HCT116 (cell line): ENCODE results near the gene FHIT. TPM values are rescaled to one million over a fixed set of nuclear protein-coding genes. Genes with fewer than 3 reads are reported as not detected.

ENCODE experiments used
- ATAC-seq: fragments of 200-7000 bp; cut with Tn5 transposase; 2 replicates; pipeline ENCODE4 v1.9.1; 2020; ENCODE audit warnings: mild to moderate bottlenecking, moderate library complexity
- BruUV-seq: library from RNA; stranded (reverse); fragments of 400-500 nt; replicated peaks from 2 replicates; lab custom pipeline; 2021; lab: Mats Ljungman, UMichigan
- CTCF ChIA-PET: fragments of 300-600 bp; sonication (Branson Sonifier 250); formaldehyde crosslinking; loops from one replicate; lab custom pipeline; 2021; ENCODE audit warnings: antibody characterized with exemption; lab: Charles Lee
- POLR2A ChIA-PET: fragments of 300-600, 350-600 bp; sonication (Branson Sonifier 250); formaldehyde crosslinking; loops from one replicate; lab custom pipeline; 2021; ENCODE audit warnings: antibody characterized with exemption; lab: Charles Lee
- RAD21 ChIA-PET, 2 experiments: fragments of 300-600 bp; sonication (Branson Sonifier 250); formaldehyde crosslinking; loops; one replicate each; lab custom pipeline; 2023; ENCODE audit warnings: low total read pairs in 2 of 2; ENCODE audit not compliant: uncharacterized antibody in 2 of 2, unreplicated experiment in 2 of 2, low non-redundant PET in 1 of 2; lab: Charles Lee
- DNase-seq: peaks from one replicate; pipeline ENCODE4 v3.0.0-alpha.2; 2010; ENCODE audit warnings: low read depth, low spot score
- H2AFZ ChIP-seq: fragments of 200-600 bp; shearing (Covaris generic), sonication (generic); 2 replicates; pipeline ENCODE4 v1.6.1; 2017; ENCODE audit warnings: low read depth, mixed run types, mixed read lengths, antibody characterized with exemption, low read length; ENCODE audit not compliant: poor library complexity, severe bottlenecking
- H3K27ac ChIP-seq: 2 replicates; pipeline ENCODE4 v1.5.1; 2012; ENCODE audit warnings: low read depth, low read length
- H3K27me3 ChIP-seq: fragments of 200-600 bp; sonication (generic); 2 replicates; pipeline ENCODE4 v1.6.1; 2016; ENCODE audit warnings: mixed run types, low read length, mixed read lengths; ENCODE audit not compliant: insufficient read depth
- H3K36me3 ChIP-seq, 2 experiments: fragments of 200-500 bp in 1 of 2; fragments of 200-600 bp in 1 of 2; sonication (Bioruptor generic) in 1 of 2; sonication (generic) in 1 of 2; 2 replicates each; pipeline versions ENCODE4 v1.5.1 to v1.6.1; 2014 to 2016; ENCODE audit warnings: low read length in 2 of 2, inconsistent platforms in 1 of 2, mixed read lengths in 1 of 2, mixed run types in 1 of 2; ENCODE audit not compliant: insufficient read depth in 2 of 2, control insufficient read depth in 1 of 2
- H3K4me1 ChIP-seq, 2 experiments: fragments of 200-600 bp in 1 of 2; sonication (generic) in 1 of 2; 2 replicates each; pipeline versions ENCODE4 v1.5.1 to v1.6.1; 2012 to 2017; ENCODE audit warnings: low read length in 2 of 2, inconsistent platforms in 1 of 2, mild to moderate bottlenecking in 1 of 2, mixed read lengths in 1 of 2, mixed run types in 1 of 2, moderate library complexity in 1 of 2; ENCODE audit not compliant: insufficient read depth in 2 of 2, control insufficient read depth in 1 of 2
- H3K4me2 ChIP-seq: fragments of 200-600 bp; sonication (generic); 2 replicates; pipeline ENCODE4 v1.6.1; 2017; ENCODE audit warnings: mixed run types, low read length, mixed read lengths
- H3K4me3 ChIP-seq, 2 experiments: fragments of 200-600 bp in 1 of 2; sonication (generic) in 1 of 2; replicated peaks in 1 of 2; 2 replicates each; pipeline ENCODE4 v1.5.1; 2011 to 2016; ENCODE audit warnings: low read length in 2 of 2, control low read depth in 1 of 2, low read depth in 1 of 2, mild to moderate bottlenecking in 1 of 2, mixed read lengths in 1 of 2, mixed run types in 1 of 2
- H3K79me2 ChIP-seq: fragments of 200-600 bp; sonication (generic); 2 replicates; pipeline ENCODE4 v1.6.1; 2017; ENCODE audit warnings: mild to moderate bottlenecking, mixed run types, low read length, moderate library complexity, mixed read lengths; ENCODE audit not compliant: insufficient read depth
- H3K9ac ChIP-seq: fragments of 200-600 bp; sonication (generic); 2 replicates; pipeline ENCODE4 v1.6.1; 2016; ENCODE audit warnings: low read length, mixed read lengths
- H3K9me2 ChIP-seq: fragments of 200-600 bp; sonication (generic), shearing (Covaris generic); 2 replicates; pipeline ENCODE4 v1.6.1; 2017; ENCODE audit warnings: mixed run types, mild to moderate bottlenecking, moderate library complexity; ENCODE audit not compliant: insufficient read depth
- H3K9me3 ChIP-seq, 2 experiments: fragments of 200-500 bp in 1 of 2; fragments of 200-600 bp in 1 of 2; sonication (Bioruptor generic) in 1 of 2; sonication (generic) in 1 of 2; 2 replicates each; pipeline ENCODE4 v1.6.1; 2014 to 2017; ENCODE audit warnings: low read length in 2 of 2, mixed read lengths in 2 of 2, inconsistent platforms in 1 of 2, low read depth in 1 of 2, mild to moderate bottlenecking in 1 of 2, mixed run types in 1 of 2, moderate library complexity in 1 of 2; ENCODE audit not compliant: control insufficient read depth in 1 of 2, insufficient read depth in 1 of 2
- H4K20me1 ChIP-seq: fragments of 200-600 bp; sonication (generic), shearing (Covaris generic); 2 replicates; pipeline ENCODE4 v1.6.1; 2017; ENCODE audit warnings: mixed run types, mild to moderate bottlenecking, moderate library complexity; ENCODE audit not compliant: insufficient read depth
- CEBPB ChIP-seq: IDR thresholded peaks from 2 replicates; pipeline ENCODE4 v1.6.1; 2012; ENCODE audit warnings: low read depth
- ELF1 ChIP-seq: IDR thresholded peaks from 2 replicates; pipeline ENCODE4 v1.6.1; 2012; ENCODE audit warnings: low read depth, borderline replicate concordance
- EZH2 ChIP-seq: fragments of 200-600 bp; sonication (generic); IDR thresholded peaks from 2 replicates; pipeline ENCODE4 v1.6.1; 2017; ENCODE audit warnings: antibody characterized with exemption, mixed run types
- EZH2phosphoT487 ChIP-seq: fragments of 200-600 bp; IDR thresholded peaks from 2 replicates; pipeline ENCODE4 v1.6.1; 2018; ENCODE audit warnings: antibody characterized with exemption, borderline replicate concordance
- POLR2A ChIP-seq: IDR thresholded peaks from 2 replicates; pipeline ENCODE4 v1.7.0; 2011; ENCODE audit warnings: borderline replicate concordance; ENCODE audit not compliant: insufficient read depth, insufficient read length; ENCODE audit errors: extremely low read depth
- RAD21 ChIP-seq: IDR thresholded peaks from 2 replicates; pipeline ENCODE4 v1.6.1; 2012; ENCODE audit warnings: low read depth, mild to moderate bottlenecking
- SIN3A ChIP-seq: IDR thresholded peaks from 2 replicates; pipeline ENCODE4 v1.6.1; 2012; ENCODE audit warnings: low read depth
- SP1 ChIP-seq: IDR thresholded peaks from 2 replicates; pipeline ENCODE4 v1.6.1; 2012; ENCODE audit warnings: low read depth
- SRF ChIP-seq: IDR thresholded peaks from 2 replicates; pipeline ENCODE4 v1.6.1; 2012; ENCODE audit warnings: low read depth
- TCF7L2 ChIP-seq: IDR thresholded peaks from 2 replicates; pipeline ENCODE4 v1.7.0; 2011; ENCODE audit warnings: borderline replicate concordance, inconsistent platforms; ENCODE audit not compliant: insufficient read depth, insufficient read length; ENCODE audit errors: extremely low read depth
- ZFX ChIP-seq: fragments of 450-650 bp; IDR thresholded peaks from 2 replicates; pipeline ENCODE4 v1.6.1; 2017
- ZNF274 ChIP-seq: fragments of 200-500 bp; sonication (Bioruptor generic); IDR thresholded peaks from 2 replicates; pipeline ENCODE4 v1.6.1; 2014; ENCODE audit warnings: mild to moderate bottlenecking, low read depth, low read length, inconsistent platforms
- intact Hi-C: fragments of 100-400 bp; cut with micrococcal nuclease; formaldehyde crosslinking; loops from 2 replicates; pipeline ENCODE4 v1.10.0; 2022
- total RNA-seq: library from RNA; stranded (reverse); gene quantifications from one replicate; pipeline ENCODE4 v1.2.1, GENCODE V29; 2021; ENCODE audit not compliant: unreplicated experiment
- TF ChIP-seq, protein P1 (sequence below): IDR thresholded peaks from 2 replicates; pipeline ENCODE4 v1.6.1; 2012
- TF ChIP-seq, protein P2 (sequence below): IDR thresholded peaks from 2 replicates; pipeline ENCODE4 v1.6.1; 2012; ENCODE audit warnings: low read depth
- TF ChIP-seq, protein P3 (sequence below): IDR thresholded peaks from 2 replicates; pipeline ENCODE4 v1.6.1; 2011; ENCODE audit warnings: mild to moderate bottlenecking, low read length, moderate library complexity; ENCODE audit not compliant: insufficient replicate concordance; ENCODE audit errors: extremely low read depth
- TF ChIP-seq, protein P4 (sequence below): IDR thresholded peaks from 2 replicates; pipeline ENCODE4 v1.6.1; 2012

The FHIT gene
- total RNA-seq, 1 experiment from 2014 or later = 20.1 TPM

DNA sequence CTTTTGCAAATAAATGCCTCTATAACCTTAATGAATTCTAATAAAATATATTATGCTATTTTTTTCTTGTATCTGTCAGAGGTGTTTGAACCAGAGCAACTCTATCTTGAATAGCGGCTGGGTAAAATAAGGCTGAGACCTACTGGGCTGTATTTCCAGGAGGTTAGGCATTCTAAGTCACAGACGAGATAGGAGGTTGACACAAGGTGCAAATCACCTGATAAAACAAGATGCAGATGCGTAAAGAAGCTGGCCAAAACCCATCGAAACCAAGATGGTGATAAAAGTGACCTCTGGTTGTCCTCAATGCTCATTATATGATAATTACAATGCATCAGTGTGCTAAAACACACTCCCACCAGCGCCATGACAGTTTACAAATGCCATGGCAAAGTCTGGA lies 990.7 kb downstream of the FHIT start:
- Histone ChIP-seq H3K79me2 (no peaks in the 10 kb centered on the region), H4K20me1 (no peaks in the 10 kb centered on the region), H3K4me3 (no peak overlapping the region), H3K27ac (no peak overlapping the region), H3K27me3 (no peaks in the 10 kb centered on the region), H3K9ac (no peak overlapping the region), H3K4me2 (no peak overlapping the region), H3K36me3 (no peaks in the 10 kb centered on the region), H3K4me1 (no peaks in the 10 kb centered on the region), H2AFZ (no peak overlapping the region), H3K9me2 (no peaks in the 10 kb centered on the region), H3K9me3 (no peaks in the 10 kb centered on the region)
- intact Hi-C loops = no loop called here
- RAD21 ChIA-PET = no interaction called here
- CTCF ChIA-PET = no interaction called here
- DNase-seq (no peak), ATAC-seq (no peak)
- POLR2A ChIA-PET = no interaction called here
- no TSS peak for BruUV-seq
- TF ChIP-seq POLR2A = no peak
- no peak for TF ChIP-seq TCF7L2
- no peak for TF ChIP-seq SP1
- TF ChIP-seq SRF = no peak
- TF ChIP-seq EZH2phosphoT487 = no peak
- no peak for TF ChIP-seq ZFX
- no peak for TF ChIP-seq ZNF274
- no peak for TF ChIP-seq CEBPB

DNA sequence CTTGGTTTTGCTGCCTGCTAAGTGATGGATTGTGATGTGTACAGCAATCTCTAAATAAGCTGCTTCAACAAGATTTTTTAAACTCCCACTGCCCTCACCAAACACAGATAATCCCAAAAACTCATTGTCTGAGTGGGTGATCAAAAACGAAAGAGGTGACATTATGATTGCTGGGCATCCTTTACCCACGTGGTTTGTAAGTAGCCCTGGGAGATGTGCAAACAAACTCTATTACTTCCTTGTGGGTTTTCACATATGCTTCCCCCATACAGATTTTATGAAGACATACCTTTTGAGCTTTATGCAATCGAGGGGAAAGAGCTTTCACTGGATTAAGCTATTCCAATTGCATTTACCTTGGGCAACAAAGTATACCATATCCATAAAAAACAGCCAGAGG lies 1000.4 kb downstream of the FHIT start:
- Histone ChIP-seq H3K9me3 (no peaks in the 10 kb centered on the region), H3K9me2 (no peaks in the 10 kb centered on the region), H3K4me1 (no peaks in the 10 kb centered on the region), H3K36me3 (no peaks in the 10 kb centered on the region), H3K27me3 (no peaks in the 10 kb centered on the region), H2AFZ (no peak overlapping the region), H3K9ac (no peak overlapping the region), H3K79me2 (no peaks in the 10 kb centered on the region), H3K4me3 (no peak overlapping the region), H4K20me1 (no peaks in the 10 kb centered on the region), H3K4me2 (no peak overlapping the region), H3K27ac (no peak overlapping the region)
- ChIA-PET CTCF (no interaction called here), RAD21 (no interaction called here), POLR2A (no interaction called here)
- DNase-seq (no peak), ATAC-seq (no peak)
- intact Hi-C loops = loop anchor here (10.0 kb wide), 1 partner anchor 694 kb away; no protein-coding TSS in a partner anchor
- no TSS peak for BruUV-seq
- TF ChIP-seq ZFX (no peak), EZH2 (no peak), ELF1 (no peak), SIN3A (no peak), RAD21 (no peak), TCF7L2 (no peak), POLR2A (no peak)
- TF ChIP-seq, protein P1, sequence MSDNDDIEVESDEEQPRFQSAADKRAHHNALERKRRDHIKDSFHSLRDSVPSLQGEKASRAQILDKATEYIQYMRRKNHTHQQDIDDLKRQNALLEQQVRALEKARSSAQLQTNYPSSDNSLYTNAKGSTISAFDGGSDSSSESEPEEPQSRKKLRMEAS = no peak
- TF ChIP-seq, protein P2, sequence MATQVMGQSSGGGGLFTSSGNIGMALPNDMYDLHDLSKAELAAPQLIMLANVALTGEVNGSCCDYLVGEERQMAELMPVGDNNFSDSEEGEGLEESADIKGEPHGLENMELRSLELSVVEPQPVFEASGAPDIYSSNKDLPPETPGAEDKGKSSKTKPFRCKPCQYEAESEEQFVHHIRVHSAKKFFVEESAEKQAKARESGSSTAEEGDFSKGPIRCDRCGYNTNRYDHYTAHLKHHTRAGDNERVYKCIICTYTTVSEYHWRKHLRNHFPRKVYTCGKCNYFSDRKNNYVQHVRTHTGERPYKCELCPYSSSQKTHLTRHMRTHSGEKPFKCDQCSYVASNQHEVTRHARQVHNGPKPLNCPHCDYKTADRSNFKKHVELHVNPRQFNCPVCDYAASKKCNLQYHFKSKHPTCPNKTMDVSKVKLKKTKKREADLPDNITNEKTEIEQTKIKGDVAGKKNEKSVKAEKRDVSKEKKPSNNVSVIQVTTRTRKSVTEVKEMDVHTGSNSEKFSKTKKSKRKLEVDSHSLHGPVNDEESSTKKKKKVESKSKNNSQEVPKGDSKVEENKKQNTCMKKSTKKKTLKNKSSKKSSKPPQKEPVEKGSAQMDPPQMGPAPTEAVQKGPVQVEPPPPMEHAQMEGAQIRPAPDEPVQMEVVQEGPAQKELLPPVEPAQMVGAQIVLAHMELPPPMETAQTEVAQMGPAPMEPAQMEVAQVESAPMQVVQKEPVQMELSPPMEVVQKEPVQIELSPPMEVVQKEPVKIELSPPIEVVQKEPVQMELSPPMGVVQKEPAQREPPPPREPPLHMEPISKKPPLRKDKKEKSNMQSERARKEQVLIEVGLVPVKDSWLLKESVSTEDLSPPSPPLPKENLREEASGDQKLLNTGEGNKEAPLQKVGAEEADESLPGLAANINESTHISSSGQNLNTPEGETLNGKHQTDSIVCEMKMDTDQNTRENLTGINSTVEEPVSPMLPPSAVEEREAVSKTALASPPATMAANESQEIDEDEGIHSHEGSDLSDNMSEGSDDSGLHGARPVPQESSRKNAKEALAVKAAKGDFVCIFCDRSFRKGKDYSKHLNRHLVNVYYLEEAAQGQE = no peak
- TF ChIP-seq, protein P3, sequence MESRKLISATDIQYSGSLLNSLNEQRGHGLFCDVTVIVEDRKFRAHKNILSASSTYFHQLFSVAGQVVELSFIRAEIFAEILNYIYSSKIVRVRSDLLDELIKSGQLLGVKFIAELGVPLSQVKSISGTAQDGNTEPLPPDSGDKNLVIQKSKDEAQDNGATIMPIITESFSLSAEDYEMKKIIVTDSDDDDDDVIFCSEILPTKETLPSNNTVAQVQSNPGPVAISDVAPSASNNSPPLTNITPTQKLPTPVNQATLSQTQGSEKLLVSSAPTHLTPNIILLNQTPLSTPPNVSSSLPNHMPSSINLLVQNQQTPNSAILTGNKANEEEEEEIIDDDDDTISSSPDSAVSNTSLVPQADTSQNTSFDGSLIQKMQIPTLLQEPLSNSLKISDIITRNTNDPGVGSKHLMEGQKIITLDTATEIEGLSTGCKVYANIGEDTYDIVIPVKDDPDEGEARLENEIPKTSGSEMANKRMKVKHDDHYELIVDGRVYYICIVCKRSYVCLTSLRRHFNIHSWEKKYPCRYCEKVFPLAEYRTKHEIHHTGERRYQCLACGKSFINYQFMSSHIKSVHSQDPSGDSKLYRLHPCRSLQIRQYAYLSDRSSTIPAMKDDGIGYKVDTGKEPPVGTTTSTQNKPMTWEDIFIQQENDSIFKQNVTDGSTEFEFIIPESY = no peak
- TF ChIP-seq, protein P4, sequence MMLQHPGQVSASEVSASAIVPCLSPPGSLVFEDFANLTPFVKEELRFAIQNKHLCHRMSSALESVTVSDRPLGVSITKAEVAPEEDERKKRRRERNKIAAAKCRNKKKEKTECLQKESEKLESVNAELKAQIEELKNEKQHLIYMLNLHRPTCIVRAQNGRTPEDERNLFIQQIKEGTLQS = no peak
